Progenitor cell of endocrine pancreas (in vitro differentiated cells): ENCODE results near the gene CACNA1B. TPM values are rescaled to one million over a fixed set of nuclear protein-coding genes. Genes with fewer than 3 reads are reported as not detected.

Experiments
- DNase-seq: peaks from one replicate; pipeline ENCODE4 v3.0.0; 2021; ENCODE audit warnings: low spot score; ENCODE audit not compliant: unreplicated experiment
- H3K27ac Mint-ChIP-seq: 2 replicates; pipeline ENCODE4 v1.8.0; 2021; ENCODE audit warnings: mild to moderate bottlenecking, moderate library complexity, mixed read lengths
- H3K27me3 Mint-ChIP-seq: 2 replicates; pipeline ENCODE4 v1.8.0; 2021; ENCODE audit warnings: mixed read lengths
- H3K36me3 Mint-ChIP-seq: 2 replicates; pipeline ENCODE4 v1.8.0; 2022; ENCODE audit warnings: mixed read lengths; ENCODE audit not compliant: insufficient read depth
- H3K4me1 Mint-ChIP-seq: 2 replicates; pipeline ENCODE4 v1.8.0; 2021; ENCODE audit warnings: low read depth, mixed read lengths
- H3K4me3 Mint-ChIP-seq: 2 replicates; pipeline ENCODE4 v1.8.0; 2021; ENCODE audit warnings: low read depth, mild to moderate bottlenecking, moderate library complexity, mixed read lengths
- H3K9me3 Mint-ChIP-seq: 2 replicates; pipeline ENCODE4 v1.8.0; 2021; ENCODE audit warnings: low read depth, mixed read lengths
- total RNA-seq: library from RNA; stranded (reverse); gene quantifications from 2 replicates; pipeline ENCODE4 v1.2.1, GENCODE V29; 2021
- TF ChIP-seq, protein P1 (sequence below): fragments of 200-600 bp; sonication (generic); IDR thresholded peaks from one replicate; pipeline ENCODE4 v1.5.0; 2021; ENCODE audit warnings: antibody characterized with exemption, mild to moderate bottlenecking; ENCODE audit not compliant: unreplicated experiment

CACNA1B gene
- total RNA-seq, 1 donor from 2014 or later, result 2.4 TPM

DNA sequence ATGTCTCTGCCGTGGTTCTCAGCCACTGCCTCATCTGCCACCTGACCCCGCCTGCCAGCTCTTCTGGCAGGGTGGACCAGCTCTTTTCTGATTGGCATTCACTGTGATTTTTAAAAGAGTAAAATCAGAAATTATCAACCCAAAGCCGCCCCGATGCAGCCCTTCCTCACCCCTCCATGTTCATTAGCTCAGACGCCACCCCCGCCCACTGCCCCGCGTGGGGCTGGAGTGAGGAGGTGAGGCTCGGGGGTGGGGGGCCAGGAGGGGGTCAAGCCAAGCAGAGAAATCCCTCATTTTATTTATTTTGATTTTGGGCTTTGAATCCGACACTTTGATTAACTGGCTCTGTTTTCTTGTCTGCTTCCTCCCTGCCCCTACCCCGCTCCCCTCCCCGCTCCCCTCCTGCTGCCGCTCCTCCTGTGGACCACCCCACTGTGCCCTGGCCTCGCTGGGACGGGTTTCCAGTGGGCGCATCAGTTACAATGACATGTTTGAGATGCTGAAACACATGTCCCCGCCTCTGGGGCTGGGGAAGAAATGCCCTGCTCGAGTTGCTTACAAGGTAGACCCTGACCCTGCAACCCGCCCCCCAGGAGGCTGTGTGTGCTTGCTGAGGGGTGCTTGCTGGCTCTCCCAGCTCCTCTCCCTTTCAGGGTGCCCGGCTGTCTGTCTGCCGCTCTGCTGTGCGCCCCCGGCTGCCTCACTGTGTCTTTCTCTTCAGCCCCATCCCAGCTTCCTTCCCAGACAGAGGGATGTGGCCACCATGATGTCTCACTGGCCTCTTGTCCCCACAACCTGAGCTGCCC is 224.9 kb downstream of the CACNA1B start:
- H3K4me3 Mint-ChIP-seq, result no peak overlapping the region
- H3K9me3 Mint-ChIP-seq, result no peaks in the 10 kb centered on the region
- H3K27ac Mint-ChIP-seq, result no peak overlapping the region
- H3K36me3 Mint-ChIP-seq, result no peaks in the 10 kb centered on the region
- no peaks in the 10 kb centered on the region for H3K4me1 Mint-ChIP-seq
- no peaks in the 10 kb centered on the region for H3K27me3 Mint-ChIP-seq
- DNase-seq, result no peak
- TF ChIP-seq, protein P1, sequence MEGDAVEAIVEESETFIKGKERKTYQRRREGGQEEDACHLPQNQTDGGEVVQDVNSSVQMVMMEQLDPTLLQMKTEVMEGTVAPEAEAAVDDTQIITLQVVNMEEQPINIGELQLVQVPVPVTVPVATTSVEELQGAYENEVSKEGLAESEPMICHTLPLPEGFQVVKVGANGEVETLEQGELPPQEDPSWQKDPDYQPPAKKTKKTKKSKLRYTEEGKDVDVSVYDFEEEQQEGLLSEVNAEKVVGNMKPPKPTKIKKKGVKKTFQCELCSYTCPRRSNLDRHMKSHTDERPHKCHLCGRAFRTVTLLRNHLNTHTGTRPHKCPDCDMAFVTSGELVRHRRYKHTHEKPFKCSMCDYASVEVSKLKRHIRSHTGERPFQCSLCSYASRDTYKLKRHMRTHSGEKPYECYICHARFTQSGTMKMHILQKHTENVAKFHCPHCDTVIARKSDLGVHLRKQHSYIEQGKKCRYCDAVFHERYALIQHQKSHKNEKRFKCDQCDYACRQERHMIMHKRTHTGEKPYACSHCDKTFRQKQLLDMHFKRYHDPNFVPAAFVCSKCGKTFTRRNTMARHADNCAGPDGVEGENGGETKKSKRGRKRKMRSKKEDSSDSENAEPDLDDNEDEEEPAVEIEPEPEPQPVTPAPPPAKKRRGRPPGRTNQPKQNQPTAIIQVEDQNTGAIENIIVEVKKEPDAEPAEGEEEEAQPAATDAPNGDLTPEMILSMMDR, result no peak

DNA sequence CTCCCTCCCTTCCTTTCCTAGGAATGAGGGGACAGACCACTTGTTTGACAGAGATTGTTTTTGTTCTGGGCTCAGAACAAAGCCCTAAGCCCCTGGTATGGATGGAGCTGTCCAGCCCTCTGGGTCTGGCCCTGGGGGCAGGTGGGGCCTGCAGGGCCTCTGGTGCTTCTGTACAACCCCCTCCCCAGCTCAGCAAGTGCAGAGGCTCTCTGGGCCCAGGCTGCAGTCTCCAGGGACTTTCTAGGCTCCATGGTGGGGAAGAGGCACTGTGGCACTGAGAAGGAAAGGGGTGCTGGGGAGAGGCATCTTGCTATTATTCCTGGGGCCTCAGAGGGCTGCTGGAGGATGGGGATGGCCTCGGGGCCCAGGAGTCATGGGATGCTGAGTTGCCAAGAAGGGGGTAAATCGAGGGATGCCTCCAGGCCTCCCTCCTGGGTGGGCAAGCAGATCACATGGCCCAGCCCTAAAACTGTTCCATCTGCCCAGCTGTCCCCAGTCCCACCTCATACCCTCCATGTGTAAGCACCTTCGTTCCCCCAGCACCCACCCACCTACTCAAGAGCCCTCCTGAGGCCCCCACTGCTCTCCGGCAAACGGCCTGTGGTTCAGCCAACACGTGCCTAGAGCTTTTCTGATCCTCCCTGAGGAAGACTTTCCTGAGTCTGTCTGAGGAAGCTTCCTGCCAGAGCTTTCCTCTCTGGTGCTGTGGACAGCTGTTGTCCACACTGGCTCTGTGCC is 225.7 kb downstream of the CACNA1B start:
- Mint-ChIP-seq H3K27ac (no peak overlapping the region), H3K9me3 (no peaks in the 10 kb centered on the region), H3K36me3 (no peaks in the 10 kb centered on the region), H3K4me3 (no peak overlapping the region), H3K27me3 (no peaks in the 10 kb centered on the region), H3K4me1 (no peaks in the 10 kb centered on the region)
- DNase-seq, result no peak
- TF ChIP-seq, protein P1, result no peak

DNA sequence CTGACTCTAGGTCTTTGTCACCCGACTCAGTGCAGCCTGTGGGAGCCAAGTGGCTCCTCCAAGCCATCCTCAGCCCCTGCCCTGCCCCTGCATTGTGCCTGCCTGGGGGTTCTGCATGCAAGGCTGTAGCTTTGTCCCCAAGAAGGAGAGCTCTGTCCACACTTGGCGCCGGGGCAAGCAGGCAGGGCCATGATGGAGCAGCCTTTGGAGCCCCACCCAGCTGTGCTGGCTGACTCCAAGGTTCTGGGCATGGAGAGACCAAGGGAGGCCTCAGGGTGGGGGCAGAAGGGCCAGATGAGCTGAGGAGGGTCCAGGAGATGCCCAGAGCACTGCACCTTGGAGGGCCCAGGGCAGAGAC is 226.2 kb downstream of the CACNA1B start:
- TF ChIP-seq, protein P1, result no peak
- no peak overlapping the region for H3K4me3 Mint-ChIP-seq
- H3K27me3 Mint-ChIP-seq, result no peaks in the 10 kb centered on the region
- H3K27ac Mint-ChIP-seq, result no peak overlapping the region
- no peaks in the 10 kb centered on the region for H3K9me3 Mint-ChIP-seq
- H3K4me1 Mint-ChIP-seq, result no peaks in the 10 kb centered on the region
- H3K36me3 Mint-ChIP-seq, result no peaks in the 10 kb centered on the region
- no peak for DNase-seq

DNA sequence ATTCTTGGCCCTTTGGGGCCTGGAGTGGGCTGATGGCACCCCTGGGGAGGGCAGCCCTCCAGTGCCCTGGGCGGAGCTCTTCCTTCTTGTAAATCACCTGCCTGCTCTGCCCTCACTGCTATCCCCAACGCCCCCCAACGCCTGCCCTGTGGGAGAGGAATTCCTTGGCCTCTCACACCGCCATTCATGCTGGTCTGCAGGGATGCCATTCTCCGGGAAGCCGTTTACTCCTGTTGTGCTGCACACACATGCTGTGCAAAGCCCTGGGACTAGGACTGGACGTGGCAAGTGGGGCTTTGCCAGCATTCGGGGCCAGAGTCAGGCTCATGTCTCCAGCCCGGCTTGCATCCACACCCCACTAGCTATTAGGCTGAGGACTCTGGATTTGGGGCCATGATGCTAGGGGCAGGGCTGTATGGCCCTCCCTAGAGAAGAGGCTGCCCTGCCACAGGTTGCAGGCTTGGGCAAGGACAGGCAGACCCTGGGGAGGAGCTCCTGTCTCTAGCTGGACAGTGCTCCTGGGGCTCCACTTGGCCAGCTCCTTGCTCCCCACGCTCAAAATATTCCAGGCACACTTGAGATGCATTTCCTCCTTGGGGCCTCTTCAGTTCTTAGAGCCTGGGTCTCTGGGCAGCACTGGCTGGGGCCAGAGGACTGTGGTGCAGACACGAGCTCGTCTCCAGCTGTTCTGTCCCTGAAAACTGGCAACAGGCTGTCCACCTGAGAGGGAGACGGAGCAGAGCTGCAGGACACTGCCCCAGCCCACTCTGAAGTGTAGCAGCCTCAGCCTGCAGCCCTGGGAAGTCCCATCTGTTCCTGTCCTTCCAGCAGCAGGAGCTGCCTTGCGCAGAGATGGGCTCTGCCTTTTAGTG is 226.9 kb downstream of the CACNA1B start:
- no peak overlapping the region for H3K4me3 Mint-ChIP-seq
- no peak overlapping the region for H3K27ac Mint-ChIP-seq
- no peak for DNase-seq

More for the DNA sequence above, 226.9 kb downstream of the CACNA1B start:
- no peaks in the 10 kb centered on the region for H3K4me1 Mint-ChIP-seq
- H3K9me3 Mint-ChIP-seq, result no peaks in the 10 kb centered on the region
- H3K36me3 Mint-ChIP-seq, result no peaks in the 10 kb centered on the region
- TF ChIP-seq, protein P1, result no peak
- H3K27me3 Mint-ChIP-seq, result no peaks in the 10 kb centered on the region
